Activated CD8-positive, alpha-beta T cell treated with anti-CD3 and anti-CD28 coated beads for 36 hours (primary cell): ENCODE measurements around the gene EPB41L2. TPM values are rescaled to one million over a fixed set of nuclear protein-coding genes. Genes with fewer than 3 reads are reported as not detected.

Source experiments
- ATAC-seq: fragments of 200-7000 bp; cut with Tn5 transposase; one replicate; pipeline ENCODE4 v1.10.0; 2021; ENCODE audit warnings: mild to moderate bottlenecking, moderate library complexity
- CTCF ChIA-PET: fragments of 350-600 bp; sonication (Branson Sonifier 250); formaldehyde crosslinking; loops from one replicate; lab custom pipeline; 2021; ENCODE audit warnings: antibody characterized with exemption; lab: Charles Lee
- POLR2A ChIA-PET: fragments of 350-600 bp; sonication (Branson Sonifier 250); formaldehyde crosslinking; loops from one replicate; lab custom pipeline; 2021; ENCODE audit warnings: antibody characterized with exemption; lab: Charles Lee
- DNase-seq: peaks from one replicate; pipeline ENCODE4 v3.0.0-alpha.2; 2020
- H3K27ac Mint-ChIP-seq: one replicate; pipeline ENCODE4 v1.8.0; 2021; ENCODE audit warnings: mild to moderate bottlenecking, mixed read lengths
- H3K27me3 Mint-ChIP-seq: one replicate; pipeline ENCODE4 v1.8.0; 2021; ENCODE audit warnings: mixed read lengths
- H3K36me3 Mint-ChIP-seq: one replicate; pipeline ENCODE4 v1.8.0; 2021; ENCODE audit warnings: low read depth, mixed read lengths
- H3K4me1 Mint-ChIP-seq: one replicate; pipeline ENCODE4 v1.8.0; 2021; ENCODE audit warnings: low read depth, mixed read lengths
- H3K4me3 Mint-ChIP-seq: one replicate; pipeline ENCODE4 v1.8.0; 2021; ENCODE audit warnings: mild to moderate bottlenecking, moderate library complexity, mixed read lengths
- H3K9me3 Mint-ChIP-seq: one replicate; pipeline ENCODE4 v1.8.0; 2021; ENCODE audit warnings: mixed read lengths
- intact Hi-C: fragments of 100-400 bp; cut with micrococcal nuclease; formaldehyde crosslinking; loops from one replicate; pipeline ENCODE4 v1.10.0; 2022
- total RNA-seq, 2 experiments: library from RNA; stranded (reverse); gene quantifications; one replicate each; pipeline ENCODE4 v1.2.3, GENCODE V29; 2021
- TF ChIP-seq, protein P1 (sequence below): fragments of 200-600 bp; IDR thresholded peaks from one replicate; pipeline ENCODE4 v1.8.0; 2022; ENCODE audit warnings: antibody characterized with exemption, mild to moderate bottlenecking

The EPB41L2 gene
- total RNA-seq, 2 experiments from 2014 or later, result 30.6 to 33.3 TPM

DNA sequence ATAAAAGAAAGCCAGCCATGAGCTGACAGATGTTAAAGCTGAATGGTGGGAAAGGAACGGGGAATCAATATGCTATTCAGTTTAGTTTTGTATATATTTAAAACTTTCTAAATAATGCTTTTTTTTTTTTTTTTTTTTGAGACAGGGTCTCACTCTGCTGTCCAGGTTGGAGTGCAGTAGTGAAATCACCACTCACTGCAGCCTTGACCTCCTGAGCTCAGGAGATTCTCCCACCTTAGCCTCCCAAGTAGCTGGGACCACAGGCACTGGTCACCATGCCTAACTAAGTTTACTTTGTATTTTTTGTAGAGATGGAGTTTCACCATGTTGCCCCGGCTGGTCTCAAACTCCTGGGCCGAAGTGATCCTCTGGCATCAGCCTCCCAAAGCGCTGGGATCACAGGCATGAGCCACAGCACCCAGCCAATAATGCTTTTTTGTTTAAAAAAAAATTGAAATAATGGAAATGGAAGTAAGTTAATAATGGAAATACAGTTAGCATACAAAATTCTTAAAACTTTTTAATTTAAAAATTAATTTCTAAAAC lies 19.1 kb downstream of the EPB41L2 start:
- no peaks in the 10 kb centered on the region for H3K36me3 Mint-ChIP-seq
- H3K9me3 Mint-ChIP-seq, result no peaks in the 10 kb centered on the region
- ATAC-seq (no peak), DNase-seq (no peak)
- peaks cover 2% of the 10 kb centered on the region for H3K4me1 Mint-ChIP-seq
- H3K27ac Mint-ChIP-seq, result no peak overlapping the region
- TF ChIP-seq, protein P1, sequence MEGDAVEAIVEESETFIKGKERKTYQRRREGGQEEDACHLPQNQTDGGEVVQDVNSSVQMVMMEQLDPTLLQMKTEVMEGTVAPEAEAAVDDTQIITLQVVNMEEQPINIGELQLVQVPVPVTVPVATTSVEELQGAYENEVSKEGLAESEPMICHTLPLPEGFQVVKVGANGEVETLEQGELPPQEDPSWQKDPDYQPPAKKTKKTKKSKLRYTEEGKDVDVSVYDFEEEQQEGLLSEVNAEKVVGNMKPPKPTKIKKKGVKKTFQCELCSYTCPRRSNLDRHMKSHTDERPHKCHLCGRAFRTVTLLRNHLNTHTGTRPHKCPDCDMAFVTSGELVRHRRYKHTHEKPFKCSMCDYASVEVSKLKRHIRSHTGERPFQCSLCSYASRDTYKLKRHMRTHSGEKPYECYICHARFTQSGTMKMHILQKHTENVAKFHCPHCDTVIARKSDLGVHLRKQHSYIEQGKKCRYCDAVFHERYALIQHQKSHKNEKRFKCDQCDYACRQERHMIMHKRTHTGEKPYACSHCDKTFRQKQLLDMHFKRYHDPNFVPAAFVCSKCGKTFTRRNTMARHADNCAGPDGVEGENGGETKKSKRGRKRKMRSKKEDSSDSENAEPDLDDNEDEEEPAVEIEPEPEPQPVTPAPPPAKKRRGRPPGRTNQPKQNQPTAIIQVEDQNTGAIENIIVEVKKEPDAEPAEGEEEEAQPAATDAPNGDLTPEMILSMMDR, result no peak
- CTCF ChIA-PET, result no interaction called here
- H3K27me3 Mint-ChIP-seq, result no peaks in the 10 kb centered on the region
- no peak overlapping the region for H3K4me3 Mint-ChIP-seq
- intact Hi-C loops, result no loop called here
- POLR2A ChIA-PET, result no interaction called here

DNA sequence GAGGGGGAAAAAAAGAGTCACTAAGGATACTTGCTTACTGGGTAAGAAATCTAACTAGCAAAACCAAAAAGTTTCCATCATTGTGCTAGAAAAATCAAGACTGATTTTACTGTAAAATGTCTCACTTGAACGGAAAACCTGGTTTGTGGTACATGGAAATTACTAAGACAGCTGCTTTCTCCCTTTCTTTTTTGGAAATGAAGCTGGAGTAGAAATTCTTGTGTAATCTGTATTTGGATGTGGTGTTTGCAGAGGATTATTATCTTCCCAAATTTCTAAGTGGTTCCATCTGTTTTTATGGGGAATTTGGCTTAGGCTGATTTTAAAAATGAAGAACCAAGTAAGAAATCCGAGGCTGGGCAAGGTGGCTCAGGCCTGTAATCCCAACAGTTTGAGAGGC lies 20.4 kb downstream of the EPB41L2 start:
- DNase-seq, result no peak
- TF ChIP-seq, protein P1, result no peak
- H3K4me1 Mint-ChIP-seq, result peaks cover 2% of the 10 kb centered on the region
- H3K27ac Mint-ChIP-seq, result no peak overlapping the region
- POLR2A ChIA-PET, result no interaction called here
- no peaks in the 10 kb centered on the region for H3K36me3 Mint-ChIP-seq
- H3K27me3 Mint-ChIP-seq, result no peaks in the 10 kb centered on the region
- CTCF ChIA-PET, result no interaction called here
- H3K9me3 Mint-ChIP-seq, result no peaks in the 10 kb centered on the region
- intact Hi-C loops, result no loop called here
- H3K4me3 Mint-ChIP-seq, result no peak overlapping the region
- no peak for ATAC-seq

DNA sequence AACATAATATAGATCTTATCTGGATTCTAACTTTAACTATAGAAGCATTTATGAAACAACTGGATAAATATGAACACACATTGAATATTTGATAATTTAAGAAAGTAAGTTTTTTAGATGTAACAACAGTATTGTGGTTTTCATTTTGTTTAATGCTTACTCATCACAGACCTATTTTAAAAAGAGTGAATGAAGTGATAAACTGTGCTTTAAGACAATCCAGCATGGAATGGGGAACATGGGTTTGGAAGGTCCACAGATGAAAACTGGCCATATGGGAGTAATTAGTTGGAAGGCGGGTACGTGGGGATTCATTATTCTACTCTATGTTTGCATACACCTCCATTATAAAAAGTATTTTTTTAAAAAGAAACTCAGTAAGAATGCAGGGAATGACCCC lies 21.2 kb downstream of the EPB41L2 start:
- TF ChIP-seq, protein P1, result no peak
- POLR2A ChIA-PET, result no interaction called here
- no peak overlapping the region for H3K4me3 Mint-ChIP-seq

DNA sequence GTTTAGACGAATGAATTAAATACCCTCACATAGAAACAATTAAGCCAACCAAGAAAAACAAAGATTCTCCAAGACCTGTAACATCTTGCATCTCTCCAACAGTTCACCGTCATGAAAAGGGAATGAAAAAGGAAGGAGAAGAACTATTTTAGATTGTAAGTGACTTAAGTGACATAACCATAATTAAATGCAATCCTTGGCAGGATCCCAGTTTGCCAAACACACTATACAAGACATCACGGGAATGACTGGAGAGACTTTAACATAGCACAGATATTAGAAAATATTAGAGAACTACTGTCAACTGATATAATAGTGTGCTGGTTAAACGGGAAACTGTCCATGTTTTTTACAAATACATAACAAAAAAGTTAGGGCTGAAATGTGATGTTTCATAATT lies 22.2 kb downstream of the EPB41L2 start:
- Mint-ChIP-seq H3K36me3 (no peaks in the 10 kb centered on the region), H3K4me1 (peaks cover 2% of the 10 kb centered on the region), H3K4me3 (no peak overlapping the region), H3K27ac (no peak overlapping the region), H3K9me3 (no peaks in the 10 kb centered on the region), H3K27me3 (no peaks in the 10 kb centered on the region)
- DNase-seq (no peak), ATAC-seq (no peak)
- TF ChIP-seq, protein P1, result no peak
- intact Hi-C loops, result no loop called here
- ChIA-PET POLR2A (no interaction called here), CTCF (no interaction called here)

More for the DNA sequence above, 21.2 kb downstream of the EPB41L2 start:
- no peak for ATAC-seq
- Mint-ChIP-seq H3K27ac (no peak overlapping the region), H3K4me1 (peaks cover 2% of the 10 kb centered on the region), H3K27me3 (no peaks in the 10 kb centered on the region), H3K9me3 (no peaks in the 10 kb centered on the region), H3K36me3 (no peaks in the 10 kb centered on the region)
- intact Hi-C loops, result no loop called here
- no peak for DNase-seq
- CTCF ChIA-PET, result no interaction called here

DNA sequence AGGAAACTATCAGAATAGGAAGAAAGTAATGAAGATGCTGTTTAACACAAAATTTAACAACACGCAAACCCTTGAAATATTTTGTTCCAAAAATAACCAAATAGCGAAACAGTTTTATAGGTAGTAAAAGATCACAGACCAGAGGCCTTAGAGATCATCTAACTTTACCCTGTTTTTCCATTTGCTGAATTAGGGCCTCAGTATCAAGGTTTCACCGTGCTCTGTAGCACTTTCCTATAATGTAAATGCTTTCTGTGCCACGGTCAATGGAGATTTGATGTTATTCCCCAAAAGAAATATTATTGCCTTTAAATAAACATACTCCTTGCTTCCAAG lies 23.7 kb downstream of the EPB41L2 start:
- no peaks in the 10 kb centered on the region for H3K27me3 Mint-ChIP-seq
- ChIA-PET CTCF (interaction anchor here (1.3 kb wide), 1 partner anchor 154 kb away, joined by 3 read pairs; no protein-coding TSS in a partner anchor), POLR2A (no interaction called here)
- DNase-seq (no peak), ATAC-seq (no peak)
- no peaks in the 10 kb centered on the region for H3K9me3 Mint-ChIP-seq
- no peak overlapping the region for H3K27ac Mint-ChIP-seq
- intact Hi-C loops, result no loop called here
- H3K36me3 Mint-ChIP-seq, result no peaks in the 10 kb centered on the region
- TF ChIP-seq, protein P1, result no peak
- H3K4me1 Mint-ChIP-seq, result peaks cover 2% of the 10 kb centered on the region
- H3K4me3 Mint-ChIP-seq, result no peak overlapping the region
